ENCODE data around the gene TRAK2.

TRAK2 gene

DNA sequence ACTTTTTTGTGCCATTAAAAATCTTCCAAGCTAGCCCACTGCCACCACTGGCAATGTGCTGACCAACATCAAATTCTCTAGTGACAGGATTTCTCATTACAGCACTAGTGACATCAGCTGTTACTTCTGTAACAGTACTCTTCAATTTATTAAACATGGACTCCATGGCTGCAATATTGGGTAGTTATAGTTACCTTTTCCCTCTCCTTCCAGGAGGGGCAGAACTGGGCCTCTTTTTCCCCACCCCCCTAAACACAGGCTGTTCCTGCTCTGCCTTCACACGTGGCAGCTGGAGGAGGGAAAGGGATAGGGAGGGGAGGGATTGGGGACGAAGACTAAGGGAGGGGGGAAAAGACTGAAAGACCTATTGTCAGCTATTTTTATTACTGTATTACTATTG, 38.1 kb downstream of the TRAK2 start:
- Histone ChIP-seq H2BK120ac (ENCODE audit: low read depth, low read length) (no peak overlapping the region), H3K18ac (ENCODE audit: low read length) (no peak overlapping the region), H3K4me1 (ENCODE audit: control insufficient read depth, low read depth, low read length) (no peaks in the 10 kb centered on the region), H2BK15ac (replicated peaks; ENCODE audit: low read depth) (no peak overlapping the region), H3K27ac (ENCODE audit: low read depth, low read length) (no peak overlapping the region), H3K4ac (ENCODE audit: low read depth, low read length) (no peak overlapping the region), H3K36me3 (ENCODE audit: control insufficient read depth, insufficient read depth, low read length) (no peaks in the 10 kb centered on the region), H3K23ac (ENCODE audit: low read length) (no peak overlapping the region), H3K4me3 (ENCODE audit: low read length) (no peak overlapping the region), H4K5ac (ENCODE audit: low read length) (no peak overlapping the region), H3K9ac (ENCODE audit: low read length) (no peak overlapping the region), H3K27me3 (ENCODE audit: insufficient read depth, low read length, poor library complexity) (no peaks in the 10 kb centered on the region), H3K56ac (ENCODE audit: low read length) (no peak overlapping the region), H2BK5ac (ENCODE audit: low read length) (no peak overlapping the region), H3K4me2 (ENCODE audit: low read length) (no peak overlapping the region), H3K79me2 (ENCODE audit: control insufficient read depth, insufficient read depth, low read length) (no peaks in the 10 kb centered on the region), H3K79me1 (ENCODE audit: low read length) (no peaks in the 10 kb centered on the region), H2AK5ac (ENCODE audit: low read length) (no peak overlapping the region), H4K8ac (ENCODE audit: low read depth, low read length) (no peak overlapping the region)
- no CpG with 5 or more reads among the region's 2 CpGs for WGBS (ENCODE audit: extremely low coverage, insufficient coverage, low lambda C conversion rate)
- peak; percentile 44 for DNase-seq

DNA sequence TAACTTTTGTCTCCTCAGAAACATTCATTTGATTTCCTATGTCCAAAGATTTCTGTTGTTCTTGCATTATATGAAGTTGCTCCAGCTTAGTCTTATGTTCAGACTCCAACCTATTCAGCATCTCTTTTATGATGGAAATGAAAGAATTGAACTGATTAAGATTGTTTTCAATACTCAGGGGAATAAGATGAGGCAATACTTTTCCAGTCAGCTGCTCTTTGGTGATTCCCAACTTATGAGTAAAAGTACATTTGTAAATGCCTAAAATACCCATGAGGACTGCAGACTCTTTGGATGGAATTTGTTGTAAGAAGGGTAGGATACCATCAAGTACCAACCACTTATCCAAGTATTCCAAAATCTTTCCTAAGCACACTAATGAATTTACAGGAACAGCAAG, 39.8 kb downstream of the TRAK2 start:
- Histone ChIP-seq H4K8ac (ENCODE audit: low read depth, low read length) (no peak overlapping the region), H3K79me1 (ENCODE audit: low read length) (no peaks in the 10 kb centered on the region), H3K18ac (ENCODE audit: low read length) (no peak overlapping the region), H3K23ac (ENCODE audit: low read length) (no peak overlapping the region), H3K4ac (ENCODE audit: low read depth, low read length) (no peak overlapping the region), H2BK15ac (replicated peaks; ENCODE audit: low read depth) (no peak overlapping the region), H3K9ac (ENCODE audit: low read length) (no peak overlapping the region), H3K36me3 (ENCODE audit: control insufficient read depth, insufficient read depth, low read length) (no peaks in the 10 kb centered on the region), H2BK5ac (ENCODE audit: low read length) (no peak overlapping the region), H3K4me1 (ENCODE audit: control insufficient read depth, low read depth, low read length) (no peaks in the 10 kb centered on the region), H2AK5ac (ENCODE audit: low read length) (no peak overlapping the region), H3K79me2 (ENCODE audit: control insufficient read depth, insufficient read depth, low read length) (no peaks in the 10 kb centered on the region), H3K4me2 (ENCODE audit: low read length) (no peak overlapping the region), H3K27ac (ENCODE audit: low read depth, low read length) (no peak overlapping the region), H3K27me3 (ENCODE audit: insufficient read depth, low read length, poor library complexity) (no peaks in the 10 kb centered on the region), H4K5ac (ENCODE audit: low read length) (no peak overlapping the region), H2BK120ac (ENCODE audit: low read depth, low read length) (no peak overlapping the region), H3K56ac (ENCODE audit: low read length) (no peak overlapping the region), H3K4me3 (ENCODE audit: low read length) (no peak overlapping the region)
- no peak for DNase-seq

DNA sequence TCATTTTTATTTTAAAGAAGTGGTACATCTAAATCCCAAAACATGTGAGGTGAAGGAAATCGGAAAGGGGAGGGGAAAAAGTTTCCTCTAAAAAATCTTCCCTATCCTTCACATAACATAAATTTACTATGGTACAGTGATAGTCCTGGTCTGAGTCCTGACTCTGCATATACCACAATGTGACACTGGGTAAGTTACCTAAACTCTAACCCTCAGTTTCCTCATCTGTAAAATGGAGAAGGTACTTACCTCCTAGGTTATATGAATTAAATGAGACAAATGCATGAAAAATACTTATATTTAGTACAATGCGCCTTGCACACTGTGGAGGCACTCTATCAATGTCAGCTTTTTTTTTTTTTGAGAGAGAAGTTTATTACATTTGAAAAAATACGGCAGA, 42.3 kb downstream of the TRAK2 start:
- Histone ChIP-seq H3K79me2 (ENCODE audit: control insufficient read depth, insufficient read depth, low read length) (no peaks in the 10 kb centered on the region), H3K27me3 (ENCODE audit: insufficient read depth, low read length, poor library complexity) (no peaks in the 10 kb centered on the region), H3K4ac (ENCODE audit: low read depth, low read length) (no peak overlapping the region), H2BK120ac (ENCODE audit: low read depth, low read length) (no peak overlapping the region), H3K36me3 (ENCODE audit: control insufficient read depth, insufficient read depth, low read length) (no peaks in the 10 kb centered on the region), H3K4me2 (ENCODE audit: low read length) (no peak overlapping the region), H4K8ac (ENCODE audit: low read depth, low read length) (no peak overlapping the region), H2AK5ac (ENCODE audit: low read length) (no peak overlapping the region), H2BK5ac (ENCODE audit: low read length) (no peak overlapping the region), H3K4me3 (ENCODE audit: low read length) (no peak overlapping the region), H3K4me1 (ENCODE audit: control insufficient read depth, low read depth, low read length) (no peaks in the 10 kb centered on the region), H3K56ac (ENCODE audit: low read length) (no peak overlapping the region), H3K23ac (ENCODE audit: low read length) (no peak overlapping the region), H3K9ac (ENCODE audit: low read length) (no peak overlapping the region), H4K5ac (ENCODE audit: low read length) (no peak overlapping the region), H2BK15ac (replicated peaks; ENCODE audit: low read depth) (no peak overlapping the region), H3K27ac (ENCODE audit: low read depth, low read length) (no peak overlapping the region), H3K18ac (ENCODE audit: low read length) (no peak overlapping the region), H3K79me1 (ENCODE audit: low read length) (no peaks in the 10 kb centered on the region)
- WGBS (ENCODE audit: extremely low coverage, insufficient coverage, low lambda C conversion rate): no CpG with 5 or more reads among the region's 3 CpGs
- DNase-seq: no peak

DNA sequence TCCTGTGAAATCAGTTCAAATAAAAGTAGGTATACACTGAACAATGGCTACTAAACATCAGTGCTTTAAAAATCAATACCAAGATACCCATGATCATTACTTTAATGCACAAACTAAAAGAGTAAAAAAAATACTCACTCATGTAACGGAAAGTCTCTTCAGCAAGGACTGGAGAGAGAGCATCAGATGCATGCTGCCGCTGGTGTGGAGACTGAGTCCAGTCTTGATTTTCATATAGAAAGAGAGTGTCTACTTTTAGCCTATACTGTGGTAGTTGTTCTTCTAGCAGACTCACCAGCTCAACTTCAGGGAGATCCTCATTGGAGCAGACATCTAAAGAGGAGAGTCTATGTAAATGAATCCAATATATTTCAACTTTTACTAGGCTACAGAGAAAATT, 44.0 kb downstream of the TRAK2 start:
- H2BK5ac ChIP-seq (ENCODE audit: low read length): no peak overlapping the region
- H3K79me2 ChIP-seq (ENCODE audit: control insufficient read depth, insufficient read depth, low read length): no peaks in the 10 kb centered on the region
- H2BK15ac ChIP-seq (replicated peaks; ENCODE audit: low read depth): no peak overlapping the region
- H3K4me2 ChIP-seq (ENCODE audit: low read length): no peak overlapping the region
- no peaks in the 10 kb centered on the region for H3K36me3 ChIP-seq (ENCODE audit: control insufficient read depth, insufficient read depth, low read length)
- no peak overlapping the region for H3K18ac ChIP-seq (ENCODE audit: low read length)
- no peak overlapping the region for H3K23ac ChIP-seq (ENCODE audit: low read length)
- no peak for DNase-seq
- H3K4ac ChIP-seq (ENCODE audit: low read depth, low read length): no peak overlapping the region
- H3K4me3 ChIP-seq (ENCODE audit: low read length): no peak overlapping the region
- no peak overlapping the region for H3K56ac ChIP-seq (ENCODE audit: low read length)
- no peak overlapping the region for H2BK120ac ChIP-seq (ENCODE audit: low read depth, low read length)
- no peak overlapping the region for H3K9ac ChIP-seq (ENCODE audit: low read length)
- no peak overlapping the region for H4K8ac ChIP-seq (ENCODE audit: low read depth, low read length)
- no peaks in the 10 kb centered on the region for H3K79me1 ChIP-seq (ENCODE audit: low read length)
- no peaks in the 10 kb centered on the region for H3K4me1 ChIP-seq (ENCODE audit: control insufficient read depth, low read depth, low read length)
- no peak overlapping the region for H2AK5ac ChIP-seq (ENCODE audit: low read length)
- no peaks in the 10 kb centered on the region for H3K27me3 ChIP-seq (ENCODE audit: insufficient read depth, low read length, poor library complexity)
- H4K5ac ChIP-seq (ENCODE audit: low read length): no peak overlapping the region
- no CpG with 5 or more reads among the region's 2 CpGs for WGBS (ENCODE audit: extremely low coverage, insufficient coverage, low lambda C conversion rate)
- H3K27ac ChIP-seq (ENCODE audit: low read depth, low read length): no peak overlapping the region

DNA sequence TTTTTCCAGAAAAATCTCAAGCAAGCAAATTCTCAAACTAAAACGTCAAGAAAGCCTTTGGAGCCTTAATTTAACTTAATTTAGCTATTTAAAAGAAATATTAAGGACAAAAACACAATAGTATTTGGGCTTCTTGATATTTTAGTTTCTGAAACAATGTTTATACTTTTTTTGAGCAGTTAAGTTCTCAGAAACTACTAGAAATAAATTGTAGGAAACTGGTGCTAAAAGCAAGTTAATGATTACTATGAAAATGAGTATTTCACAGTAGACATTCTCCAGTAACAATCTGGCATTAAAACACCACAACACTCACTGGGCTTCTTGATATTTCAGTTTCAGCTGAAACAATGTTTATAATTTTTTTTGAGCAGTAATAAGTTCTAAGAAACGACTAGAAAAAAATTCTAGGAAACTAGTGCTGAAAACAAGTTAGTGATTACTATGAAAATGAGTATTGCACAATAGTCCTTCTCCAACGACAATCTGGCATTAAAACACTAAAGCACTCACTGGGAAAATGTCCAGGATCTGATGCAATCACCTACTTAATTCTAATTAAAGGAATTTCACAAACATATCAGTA, 45.1 kb downstream of the TRAK2 start:
- H2BK15ac ChIP-seq (replicated peaks; ENCODE audit: low read depth): no peak overlapping the region
- WGBS (ENCODE audit: extremely low coverage, insufficient coverage, low lambda C conversion rate): no CpG with 5 or more reads among the region's 3 CpGs
- no peaks in the 10 kb centered on the region for H3K4me1 ChIP-seq (ENCODE audit: control insufficient read depth, low read depth, low read length)
- no peak overlapping the region for H3K56ac ChIP-seq (ENCODE audit: low read length)
- no peaks in the 10 kb centered on the region for H3K36me3 ChIP-seq (ENCODE audit: control insufficient read depth, insufficient read depth, low read length)
- no peak overlapping the region for H3K27ac ChIP-seq (ENCODE audit: low read depth, low read length)
- H3K79me2 ChIP-seq (ENCODE audit: control insufficient read depth, insufficient read depth, low read length): no peaks in the 10 kb centered on the region
- H3K4me2 ChIP-seq (ENCODE audit: low read length): no peak overlapping the region
- H2AK5ac ChIP-seq (ENCODE audit: low read length): no peak overlapping the region
- no peak overlapping the region for H3K4me3 ChIP-seq (ENCODE audit: low read length)
- no peaks in the 10 kb centered on the region for H3K27me3 ChIP-seq (ENCODE audit: insufficient read depth, low read length, poor library complexity)
- DNase-seq: no peak
- H3K79me1 ChIP-seq (ENCODE audit: low read length): no peaks in the 10 kb centered on the region
- no peak overlapping the region for H2BK120ac ChIP-seq (ENCODE audit: low read depth, low read length)
- H3K4ac ChIP-seq (ENCODE audit: low read depth, low read length): no peak overlapping the region
- H3K9ac ChIP-seq (ENCODE audit: low read length): no peak overlapping the region
- no peak overlapping the region for H3K18ac ChIP-seq (ENCODE audit: low read length)
- H3K23ac ChIP-seq (ENCODE audit: low read length): no peak overlapping the region
- H4K5ac ChIP-seq (ENCODE audit: low read length): no peak overlapping the region
- no peak overlapping the region for H4K8ac ChIP-seq (ENCODE audit: low read depth, low read length)
- no peak overlapping the region for H2BK5ac ChIP-seq (ENCODE audit: low read length)

- Histone ChIP-seq H3K79me1 (ENCODE audit: low read length) (no peaks in the 10 kb centered on the region), H2BK120ac (ENCODE audit: low read depth, low read length) (no peak overlapping the region), H3K23ac (ENCODE audit: low read length) (no peak overlapping the region), H3K4me1 (ENCODE audit: control insufficient read depth, low read depth, low read length) (no peaks in the 10 kb centered on the region), H4K8ac (ENCODE audit: low read depth, low read length) (no peak overlapping the region), H2BK5ac (ENCODE audit: low read length) (no peak overlapping the region), H3K56ac (ENCODE audit: low read length) (no peak overlapping the region), H3K36me3 (ENCODE audit: control insufficient read depth, insufficient read depth, low read length) (no peaks in the 10 kb centered on the region), H3K27me3 (ENCODE audit: insufficient read depth, low read length, poor library complexity) (no peaks in the 10 kb centered on the region), H3K18ac (ENCODE audit: low read length) (no peak overlapping the region), H3K4me2 (ENCODE audit: low read length) (no peak overlapping the region), H3K27ac (ENCODE audit: low read depth, low read length) (no peak overlapping the region), H3K9ac (ENCODE audit: low read length) (no peak overlapping the region), H2BK15ac (replicated peaks; ENCODE audit: low read depth) (no peak overlapping the region), H3K4ac (ENCODE audit: low read depth, low read length) (no peak overlapping the region), H3K79me2 (ENCODE audit: control insufficient read depth, insufficient read depth, low read length) (no peaks in the 10 kb centered on the region), H3K4me3 (ENCODE audit: low read length) (no peak overlapping the region), H4K5ac (ENCODE audit: low read length) (no peak overlapping the region), H2AK5ac (ENCODE audit: low read length) (no peak overlapping the region)
- WGBS (ENCODE audit: extremely low coverage, insufficient coverage, low lambda C conversion rate): no CpG with 5 or more reads among the region's 3 CpGs
- DNase-seq: no peak
Measured at GRCh38 chr2:201404699-201405280, 46.5 kb downstream of the TRAK2 start.
